Muscle of back (tissue), 11 donors: ENCODE data around the gene SHROOM4. TPM values are rescaled to one million over a fixed set of nuclear protein-coding genes. Genes with fewer than 3 reads are reported as not detected.
A peak's percentile ranks its signal among the peaks of the same experiment; 100 is the strongest.

Experiments used
- DNase-seq, 3 donors: peaks; one replicate each; pipeline versions ENCODE4 v3.0.0 to v3.0.0-alpha.2; 2013
- polyA plus RNA-seq, 10 donors: library from polyadenylated mRNA; unstranded; fragments of 120-200 nt; gene quantifications; one replicate each; pipeline ENCODE4 v1.2.1, GENCODE V29; 2013; ENCODE audit not compliant: insufficient read length in 10 of 10

The SHROOM4 gene
- polyA plus RNA-seq, 10 donors = 4.7 to 8.7 (median 6.3) TPM

- DNase-seq = peak in 1 of 3 donors; percentile 16
Observed at GRCh38 chrX:50779694-50780093, 34.3 kb downstream of the SHROOM4 start.

DNA sequence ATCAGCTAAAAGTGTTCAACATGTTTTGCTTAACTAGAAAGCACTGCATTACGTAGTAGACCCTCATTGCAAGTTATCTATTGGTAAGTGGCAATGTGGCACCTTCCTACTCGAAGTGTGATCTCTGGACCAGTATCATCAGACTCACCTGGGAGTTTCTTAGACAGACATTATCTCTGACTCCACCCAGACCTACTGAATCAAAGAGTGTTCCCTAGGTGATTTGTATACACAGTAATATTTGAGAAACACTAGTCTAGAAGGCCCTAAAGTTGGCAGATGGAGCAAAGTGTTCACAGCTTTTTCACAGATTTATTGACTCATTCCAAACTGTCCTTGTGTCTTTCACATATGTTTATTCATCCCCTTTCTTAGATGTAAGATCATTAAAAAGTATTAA lies 35.7 kb downstream of the SHROOM4 start:
- no peak for DNase-seq

- DNase-seq = no peak
Observed at GRCh38 chrX:50776248-50776647, 37.7 kb downstream of the SHROOM4 start.

DNA sequence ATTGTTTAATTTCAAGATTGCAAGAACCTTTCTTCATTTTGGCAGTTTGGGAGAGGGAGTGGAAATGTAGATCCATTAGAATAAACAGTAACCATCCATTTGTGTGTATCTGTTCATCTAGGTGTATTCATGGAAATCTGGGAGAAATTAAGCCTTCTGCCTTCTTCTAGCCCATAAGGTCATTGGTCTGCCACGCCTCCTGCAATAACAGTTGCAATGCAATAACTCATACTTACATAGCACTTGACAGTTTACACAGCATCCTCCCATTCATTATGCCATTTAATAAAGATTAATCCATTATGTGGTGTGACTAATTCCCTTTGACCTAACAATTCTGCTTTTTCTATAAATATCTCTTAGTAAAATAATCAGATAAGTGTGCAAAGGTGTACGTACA lies 42.6 kb downstream of the SHROOM4 start:
- DNase-seq = no peak

GRCh38 chrX:50770702-50771101 lies 43.3 kb downstream of the SHROOM4 start:
- no peak for DNase-seq

- no peak for DNase-seq
Observed at GRCh38 chrX:50769389-50770063, 44.5 kb downstream of the SHROOM4 start.

- no peak for DNase-seq
Observed at GRCh38 chrX:50768801-50769200, 45.2 kb downstream of the SHROOM4 start.

GRCh38 chrX:50765986-50766385 lies 48.0 kb downstream of the SHROOM4 start:
- no peak for DNase-seq

DNA sequence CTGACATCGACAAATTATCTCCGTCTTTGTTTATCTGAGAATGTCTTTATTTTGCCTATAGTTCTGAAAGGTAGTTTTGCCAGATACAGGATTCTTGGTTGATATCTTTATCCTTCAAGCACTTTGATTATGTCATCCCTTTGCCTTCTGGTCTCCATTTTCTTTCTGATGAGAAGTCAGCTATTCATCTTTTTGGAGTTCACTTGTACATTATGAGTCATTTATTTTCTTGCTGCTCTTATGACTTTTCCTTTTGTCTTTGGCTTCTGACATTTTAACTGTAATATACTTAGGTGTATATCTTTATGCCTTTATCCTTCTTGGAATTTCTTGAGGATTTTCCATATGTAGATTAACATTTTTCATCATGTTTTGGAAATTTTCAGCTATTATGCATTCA lies 51.4 kb downstream of the SHROOM4 start:
- DNase-seq = no peak

DNA sequence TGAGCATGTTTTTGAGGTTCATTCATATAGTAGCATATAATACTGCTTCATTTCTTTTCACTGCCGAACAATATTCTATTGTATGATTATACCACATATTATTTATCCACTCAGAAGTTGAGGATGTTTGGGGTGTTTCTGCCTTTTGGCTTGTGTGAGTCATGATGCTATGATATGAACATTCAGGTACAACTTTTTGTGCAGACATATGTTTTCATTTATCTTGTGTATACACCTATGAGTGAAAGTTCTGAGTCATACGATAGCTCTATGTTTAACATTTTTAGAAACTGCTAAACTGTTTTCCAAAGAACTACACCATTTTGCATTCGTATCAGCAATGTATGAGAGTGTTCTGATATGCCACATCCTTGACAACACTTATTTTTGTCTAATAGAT lies 57.7 kb downstream of the SHROOM4 start:
- DNase-seq = no peak

DNA sequence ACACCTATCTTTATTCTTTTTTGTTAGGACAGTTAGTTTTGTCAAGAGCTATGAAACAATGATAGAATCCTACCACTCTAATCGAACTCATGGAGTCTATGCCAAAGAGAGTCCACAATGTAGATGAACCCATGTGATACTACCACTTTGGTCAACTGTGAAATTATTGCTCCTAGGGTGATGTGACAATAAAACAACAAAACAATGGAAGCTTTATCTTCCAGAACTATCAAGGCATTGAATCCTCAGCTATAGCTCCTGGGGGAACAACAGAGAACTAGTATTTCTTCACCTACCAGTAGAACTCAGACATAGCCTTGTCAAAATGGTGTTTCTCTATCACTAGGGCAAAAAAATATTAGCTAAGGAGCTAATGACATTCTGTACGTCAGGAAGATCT lies 62.9 kb downstream of the SHROOM4 start:
- DNase-seq = no peak

DNA sequence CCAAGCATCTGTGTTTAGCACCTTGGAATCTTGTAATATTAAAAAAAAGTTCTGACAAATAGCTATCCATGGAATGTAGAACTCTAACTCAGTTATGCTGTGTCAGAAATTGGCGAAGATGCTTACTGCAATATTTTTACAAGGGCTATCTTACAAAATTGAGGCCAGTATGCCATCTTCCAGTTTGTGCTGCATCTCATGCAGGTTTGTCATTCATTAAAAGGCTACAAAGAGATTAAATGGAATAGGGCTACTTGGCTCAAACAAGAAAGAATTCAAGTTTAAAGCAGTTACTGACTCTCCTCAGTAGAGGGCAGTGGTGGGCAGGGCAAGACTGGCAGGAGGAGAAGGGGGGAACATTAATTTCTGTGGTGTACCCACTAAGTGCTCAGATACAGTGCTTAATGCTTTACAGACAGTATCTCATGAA lies 66.5 kb downstream of the SHROOM4 start:
- DNase-seq = peak in 1 of 3 donors; percentile 22

DNA sequence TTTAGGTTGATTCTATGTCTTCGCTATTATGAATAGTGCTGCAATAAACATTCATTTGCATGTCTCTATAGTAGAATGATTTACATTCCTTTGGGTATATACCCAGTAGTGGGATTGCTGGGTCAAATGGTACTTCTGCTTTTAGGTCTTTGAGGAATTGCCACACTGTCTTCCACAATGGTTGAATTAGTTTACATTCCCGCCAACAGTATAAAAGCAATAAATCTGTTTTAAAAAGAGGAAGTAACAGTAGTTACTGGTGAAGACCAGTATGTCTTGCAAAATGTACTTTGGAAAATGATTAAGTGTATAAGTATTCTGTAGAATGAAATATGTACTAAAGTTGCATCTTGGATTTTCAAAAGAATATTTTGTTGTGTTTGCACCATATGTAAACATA lies 77.3 kb downstream of the SHROOM4 start:
- no peak for DNase-seq

- no peak for DNase-seq
Observed at GRCh38 chrX:50726296-50726695, 87.7 kb downstream of the SHROOM4 start.

DNA sequence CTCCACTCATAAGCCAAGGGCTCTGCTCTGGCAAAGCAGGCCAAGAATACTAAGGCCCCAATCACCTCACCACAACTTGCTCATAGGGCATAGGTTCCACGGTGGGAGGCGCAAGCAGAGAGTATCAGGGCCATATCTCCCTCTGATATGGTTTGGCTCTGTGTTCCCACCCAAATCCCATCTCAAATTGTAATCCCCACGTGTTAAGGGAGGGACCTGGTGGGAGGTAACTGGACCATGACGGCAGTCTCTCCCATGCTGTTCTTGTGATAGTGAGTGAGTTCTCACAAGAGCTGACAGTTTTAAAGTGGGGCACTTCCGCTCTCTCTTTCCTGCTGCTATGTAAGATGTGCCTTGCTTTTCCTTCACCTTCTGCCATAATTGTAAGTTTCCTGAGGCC lies 88.7 kb downstream of the SHROOM4 start:
- DNase-seq = no peak

GRCh38 chrX:50723006-50723405 lies 91.0 kb downstream of the SHROOM4 start:
- no peak for DNase-seq

GRCh38 chrX:50721764-50722521 lies 92.1 kb downstream of the SHROOM4 start:
- peak in 2 of 3 donors; percentile 37 to 67 for DNase-seq

GRCh38 chrX:50719614-50720013 lies 94.4 kb downstream of the SHROOM4 start:
- DNase-seq = peak in 1 of 3 donors; percentile 19

DNA sequence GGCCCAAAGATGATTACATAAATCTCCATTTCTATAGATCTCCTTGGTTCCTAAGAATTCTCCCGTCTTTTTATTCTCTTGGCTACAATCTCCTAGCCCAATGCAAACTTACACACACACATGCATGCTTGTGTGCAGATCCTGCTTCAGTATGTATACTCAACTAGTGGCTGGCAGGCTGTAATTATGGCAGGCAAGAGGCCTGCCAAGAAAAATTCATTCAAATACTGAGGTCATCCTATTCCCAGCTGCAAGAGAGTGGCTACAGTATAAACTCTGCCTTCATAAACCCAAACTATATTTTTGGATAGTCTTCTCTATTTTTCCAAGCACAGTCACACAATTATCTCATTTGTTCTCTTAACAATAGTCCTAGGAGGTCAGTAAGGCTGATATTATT lies 95.2 kb downstream of the SHROOM4 start:
- peak in 1 of 3 donors; percentile 34 for DNase-seq

DNA sequence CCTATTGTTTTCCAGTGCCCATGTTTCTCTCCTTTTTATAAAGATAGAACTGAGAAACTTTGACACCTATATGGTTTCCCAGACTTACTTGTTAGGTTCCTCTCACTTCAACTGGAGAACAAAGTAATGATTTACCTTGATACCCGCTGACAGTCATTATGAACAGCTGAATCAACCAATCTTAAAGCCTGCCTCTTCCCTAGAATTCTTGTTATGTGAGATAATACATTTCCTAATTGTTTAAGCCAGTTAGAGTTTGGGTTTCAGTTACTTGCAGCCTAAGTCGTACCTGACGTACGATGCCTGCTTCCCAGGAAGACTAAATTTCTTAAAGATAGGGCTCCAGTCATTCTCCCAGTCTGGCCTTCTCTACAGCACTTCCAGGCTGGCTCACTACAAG lies 97.3 kb downstream of the SHROOM4 start:
- DNase-seq = no peak

GRCh38 chrX:50712777-50713176 lies 101.2 kb downstream of the SHROOM4 start:
- DNase-seq = no peak

GRCh38 chrX:50711907-50712306 lies 102.1 kb downstream of the SHROOM4 start:
- no peak for DNase-seq

DNA sequence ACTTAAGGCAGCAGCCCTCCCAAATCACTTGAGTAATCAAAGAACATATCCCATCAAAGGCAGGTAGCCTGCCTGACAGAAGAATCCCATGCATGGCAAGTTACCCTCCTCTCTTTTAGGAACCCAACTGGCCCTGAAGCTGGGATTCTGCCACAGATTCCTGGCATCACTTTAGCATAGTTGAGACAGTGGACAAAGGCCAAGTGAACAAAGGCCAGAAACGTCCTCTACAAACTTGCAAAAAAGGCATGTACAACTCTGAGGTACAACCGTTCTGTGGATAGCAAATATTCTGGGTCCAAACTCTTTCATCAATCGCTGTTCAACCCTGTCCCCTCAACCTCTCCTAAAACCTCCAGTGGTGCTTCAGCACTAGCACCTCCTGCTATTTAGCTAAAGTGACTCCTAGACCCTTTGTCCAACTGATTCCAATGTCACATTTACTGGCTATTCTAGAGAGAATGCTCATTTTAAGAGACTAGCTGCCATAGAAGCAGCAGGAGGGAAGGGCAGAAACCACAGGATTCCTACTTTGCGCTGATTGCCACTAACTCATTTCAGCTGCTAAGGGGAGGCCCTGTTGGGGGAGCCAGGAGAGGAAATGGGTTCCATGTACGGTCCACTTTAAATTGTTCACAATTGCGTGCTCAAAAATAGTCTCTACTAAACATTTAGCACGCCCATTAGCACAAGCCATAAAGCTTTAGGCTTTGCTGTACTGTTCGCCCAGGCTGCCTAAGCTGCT lies 105.9 kb downstream of the SHROOM4 start:
- DNase-seq = peak in 1 of 3 donors; percentile 15
